ENCODE results near the gene APOBEC3B.
A peak's percentile ranks its signal among the peaks of the same experiment; 100 is the strongest.
"Not testable (repeated sequence)": the region's sequence is repeated elsewhere in the genome, so short reads cannot be mapped to it uniquely, and the experiment has no call there.

Gene APOBEC3B

GRCh38 chr22:38967451-38968450, 14.4 kb upstream of the APOBEC3B start:
- no peak for DNase-seq

DNA sequence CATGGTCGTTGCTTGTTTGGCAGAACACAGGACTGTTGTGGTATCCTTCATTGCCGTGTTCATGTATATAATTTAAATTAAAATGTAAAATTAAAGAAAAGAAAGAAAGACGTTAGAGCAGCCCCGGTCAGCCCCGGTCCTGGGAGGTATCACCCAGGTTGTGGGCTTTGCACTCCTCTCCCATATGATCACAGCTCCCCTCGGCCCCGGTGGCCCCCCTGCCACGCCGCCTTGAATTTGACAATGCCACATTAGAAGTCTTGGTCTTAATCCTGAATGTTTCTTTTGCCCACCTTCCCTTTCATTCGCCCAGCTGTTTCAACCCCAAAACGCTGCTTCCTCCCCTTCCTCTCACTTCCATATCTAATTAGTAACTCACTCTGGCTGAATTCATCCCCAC, 13.3 kb upstream of the APOBEC3B start:
- DNase-seq: no peak

DNA sequence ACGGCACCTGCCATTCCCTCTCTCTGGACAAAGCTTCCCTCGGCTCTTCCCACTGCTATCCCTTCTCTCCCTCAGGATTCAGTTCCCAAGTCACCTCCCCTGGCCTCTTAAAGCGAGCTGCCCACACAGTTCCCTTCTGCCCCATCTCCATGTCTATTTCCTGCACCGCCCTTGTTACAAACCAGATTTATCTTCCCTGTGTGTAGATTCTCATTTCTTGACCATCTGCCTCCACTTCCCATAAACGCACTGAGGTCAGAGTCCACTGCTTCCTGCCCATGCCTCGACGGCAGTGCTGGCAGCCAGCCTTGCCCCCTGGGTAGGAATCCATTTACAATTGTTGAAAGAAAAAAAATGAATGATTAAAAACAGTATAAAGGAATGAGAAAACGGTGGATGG, 11.6 kb upstream of the APOBEC3B start:
- DNase-seq: no peak

DNA sequence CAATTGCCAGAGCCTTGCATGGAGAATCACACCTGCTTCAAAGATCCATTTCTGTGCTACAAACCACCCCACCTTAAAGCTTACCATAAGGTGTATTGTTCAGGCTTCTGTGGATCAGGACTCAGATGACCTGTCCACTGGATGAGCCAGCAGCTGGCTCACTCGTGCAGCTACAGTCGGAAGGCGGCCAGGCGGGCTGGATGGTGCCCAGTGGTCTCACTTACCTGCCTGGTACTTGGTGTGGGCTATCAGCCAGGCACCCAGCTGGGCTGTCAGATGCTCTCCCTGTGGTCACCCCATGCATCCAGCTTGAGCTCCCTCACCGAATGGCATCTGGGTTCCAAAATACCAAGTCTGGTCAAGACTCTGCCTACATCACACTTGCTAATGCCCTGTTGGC, 10.9 kb upstream of the APOBEC3B start:
- no peak for DNase-seq

DNA sequence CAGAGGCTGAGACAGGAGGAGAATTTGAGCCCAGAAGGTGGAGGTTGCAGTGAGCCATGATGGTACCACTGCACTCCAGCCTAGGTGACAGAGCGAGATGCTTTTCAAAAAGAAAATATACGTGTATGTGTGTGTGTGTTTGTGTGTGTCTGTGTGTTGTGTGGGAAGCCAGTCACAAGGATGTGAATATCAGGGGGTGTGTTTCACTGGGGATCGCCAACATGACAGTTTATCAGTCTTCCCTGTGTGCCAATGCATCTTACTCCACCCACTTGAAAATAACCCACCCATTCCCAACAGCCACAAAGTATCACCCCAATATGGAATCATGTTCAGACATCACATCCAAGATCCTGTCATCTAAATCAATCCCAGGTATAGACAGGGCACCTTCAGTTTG, 10.4 kb upstream of the APOBEC3B start:
- DNase-seq: no peak

DNA sequence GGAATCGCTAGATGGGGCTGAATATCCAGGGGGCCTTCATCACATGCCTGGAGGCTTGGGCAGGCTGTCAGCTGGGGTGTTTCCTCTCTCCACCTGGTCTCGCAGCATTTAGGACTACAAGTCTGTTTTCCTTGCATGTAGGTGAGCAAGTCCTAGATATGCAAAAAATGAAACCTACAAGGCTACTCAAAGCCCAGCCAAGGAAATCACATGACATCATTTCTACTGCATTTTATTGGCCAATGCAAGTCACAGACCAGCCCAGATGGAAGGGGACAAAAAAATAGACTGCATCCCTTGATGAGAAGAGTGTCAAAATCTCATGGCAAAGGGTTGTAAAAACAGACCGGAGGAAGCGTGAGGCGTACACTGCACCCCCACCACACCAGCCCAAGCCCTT, 9.6 kb upstream of the APOBEC3B start:
- DNase-seq: no peak

- DNase-seq: peak; percentile 60
These were observed 8.6 kb upstream of the APOBEC3B start for GRCh38 chr22:38973289-38974169.

DNA sequence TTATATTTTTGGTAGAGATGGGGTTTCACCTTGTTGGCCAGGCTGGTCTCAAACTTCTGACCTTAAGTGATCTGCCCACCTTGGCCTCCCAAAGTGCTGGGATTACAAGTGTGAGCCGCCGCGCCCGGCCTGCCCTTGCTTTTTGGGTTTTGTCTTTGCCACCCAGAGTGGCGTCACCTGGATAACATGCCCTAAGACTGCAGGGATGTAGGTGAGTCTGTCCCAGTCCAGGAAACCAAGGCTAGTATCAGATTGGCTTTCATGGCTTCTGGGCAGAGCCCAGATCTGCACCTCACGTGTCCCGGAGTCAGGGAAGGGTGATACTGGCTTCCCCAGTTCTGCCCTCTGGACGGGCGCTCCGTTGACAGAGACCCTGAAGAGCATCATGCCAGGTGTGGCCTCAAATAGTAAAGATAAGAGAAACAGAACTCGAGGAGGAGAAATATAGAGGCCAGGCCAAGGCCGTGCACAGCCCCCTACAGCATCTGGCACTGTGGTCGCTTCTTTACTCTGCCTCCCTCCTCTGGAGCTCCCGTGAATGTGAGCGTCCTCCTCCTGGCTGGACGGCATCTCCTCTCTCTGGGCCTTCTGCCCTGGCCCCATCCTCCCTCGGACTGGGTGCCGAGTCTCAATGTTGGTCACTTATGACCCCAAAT, 7.8 kb upstream of the APOBEC3B start:
- DNase-seq: no peak

DNA sequence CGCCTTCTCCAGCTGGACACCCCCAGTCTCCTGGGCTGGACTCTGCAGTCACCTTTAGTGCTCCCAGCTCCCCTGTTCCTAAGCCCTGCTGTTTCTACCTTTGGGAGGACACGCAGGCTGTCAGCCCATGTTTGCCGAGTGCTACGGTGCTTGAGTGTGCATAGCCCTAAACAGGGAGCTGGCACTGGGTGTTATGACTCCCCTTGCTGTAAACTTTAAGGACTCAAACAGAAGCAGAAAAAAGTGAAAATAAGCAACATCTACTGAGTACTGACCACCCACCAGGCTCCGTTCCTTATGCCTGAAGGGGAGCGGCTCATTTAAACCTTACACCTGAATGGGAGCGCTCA, 7.3 kb upstream of the APOBEC3B start:
- no peak for DNase-seq

DNA sequence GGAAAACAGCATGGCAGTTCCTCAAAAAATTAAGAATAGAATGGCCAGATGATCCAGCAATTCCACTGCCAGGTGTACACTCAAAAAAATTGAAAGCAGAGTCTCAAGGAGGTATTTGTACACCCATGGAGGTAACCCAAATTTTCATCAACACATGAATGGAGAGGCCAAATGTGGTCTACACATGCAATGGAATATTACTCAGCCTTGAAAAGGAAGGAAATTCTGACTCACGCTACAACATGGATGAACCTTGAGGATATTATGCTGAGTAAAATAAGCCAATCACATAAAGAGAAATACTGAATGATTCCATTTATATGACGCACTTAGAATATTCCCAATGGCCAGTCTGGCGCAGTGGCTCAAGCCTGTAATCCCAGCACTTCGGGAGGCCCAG, 4.9 kb upstream of the APOBEC3B start:
- DNase-seq: not testable (repeated sequence)

DNA sequence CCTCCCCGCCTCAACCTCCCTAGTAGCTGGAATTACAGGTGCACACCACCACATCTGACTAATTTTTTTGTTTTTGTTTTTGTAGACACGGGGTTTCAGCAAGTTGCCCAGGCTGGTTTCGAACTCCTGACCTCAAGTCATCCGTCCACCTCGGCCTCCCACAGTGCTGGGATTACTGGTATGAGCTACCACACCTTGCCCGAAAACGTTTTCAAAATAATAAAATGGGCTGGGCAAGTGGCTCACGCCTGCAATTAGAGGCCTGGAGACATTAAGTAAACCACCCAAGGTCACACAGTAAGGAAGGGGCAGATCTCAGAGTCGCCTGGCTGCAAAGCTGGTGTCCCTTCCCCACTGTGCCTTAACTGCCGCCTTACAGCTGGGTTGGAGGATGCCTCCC, 1.6 kb upstream of the APOBEC3B start:
- not testable (repeated sequence) for DNase-seq

- peak; percentile 22 for DNase-seq
These were observed 849 bp upstream of the APOBEC3B start for GRCh38 chr22:38981005-38981991.

- DNase-seq: no peak
These were observed 2.1 kb downstream of the APOBEC3B start for GRCh38 chr22:38984224-38984623.

GRCh38 chr22:38984784-38985757, 2.9 kb downstream of the APOBEC3B start:
- DNase-seq: peak; percentile 73

- DNase-seq: no peak
These were observed 4.5 kb downstream of the APOBEC3B start for GRCh38 chr22:38986629-38987028.

- DNase-seq: no peak
These were observed 5.2 kb downstream of the APOBEC3B start for GRCh38 chr22:38987171-38987895.

GRCh38 chr22:38989466-38989865, 7.3 kb downstream of the APOBEC3B start:
- DNase-seq: peak; percentile 39

DNA sequence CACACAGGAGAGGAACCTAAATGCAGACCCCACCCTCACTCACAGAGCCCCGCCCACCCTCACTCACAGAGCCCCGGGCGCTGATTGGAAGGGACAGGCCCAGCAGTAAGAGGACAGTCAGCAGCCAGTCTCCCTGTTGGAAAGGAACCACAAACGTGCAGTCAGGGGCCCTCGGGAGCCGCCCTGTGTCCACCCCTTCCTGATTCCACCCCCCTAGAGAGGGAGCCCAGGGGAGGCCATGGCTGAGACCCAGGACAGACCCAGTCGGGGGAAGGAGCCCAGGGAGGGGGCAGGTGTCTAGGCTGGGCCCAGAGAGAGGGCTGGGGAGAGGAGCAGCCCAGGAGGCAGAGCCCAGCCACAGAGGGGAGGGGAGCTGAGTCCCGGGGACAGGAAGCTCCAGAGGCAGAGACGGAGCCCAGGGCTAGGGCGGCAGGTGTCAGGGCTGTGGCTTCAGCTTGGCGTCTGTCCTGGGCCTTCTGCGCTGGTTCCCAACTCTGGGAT, 10.8 kb downstream of the APOBEC3B start:
- DNase-seq: not testable (repeated sequence)

DNA sequence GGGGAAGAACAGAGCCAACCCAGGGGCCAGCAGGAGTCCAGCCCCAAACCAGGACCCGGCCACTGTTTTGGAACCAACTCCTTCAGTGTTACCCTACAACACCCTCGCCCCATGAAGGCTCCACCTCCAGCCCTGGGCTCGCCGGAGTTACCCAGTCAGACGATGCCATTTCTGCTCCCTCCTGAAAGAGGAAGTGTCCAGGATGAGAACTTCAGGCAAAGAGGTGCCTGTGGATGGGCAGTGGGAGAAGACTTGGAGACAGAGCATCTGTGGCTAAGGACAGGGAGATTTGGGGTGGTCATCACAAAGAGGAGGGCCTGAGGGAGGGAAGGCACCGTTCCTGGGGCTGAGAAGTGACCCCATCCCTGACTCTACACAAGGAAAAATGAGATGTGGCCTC, 14.0 kb downstream of the APOBEC3B start:
- no peak for DNase-seq

DNA sequence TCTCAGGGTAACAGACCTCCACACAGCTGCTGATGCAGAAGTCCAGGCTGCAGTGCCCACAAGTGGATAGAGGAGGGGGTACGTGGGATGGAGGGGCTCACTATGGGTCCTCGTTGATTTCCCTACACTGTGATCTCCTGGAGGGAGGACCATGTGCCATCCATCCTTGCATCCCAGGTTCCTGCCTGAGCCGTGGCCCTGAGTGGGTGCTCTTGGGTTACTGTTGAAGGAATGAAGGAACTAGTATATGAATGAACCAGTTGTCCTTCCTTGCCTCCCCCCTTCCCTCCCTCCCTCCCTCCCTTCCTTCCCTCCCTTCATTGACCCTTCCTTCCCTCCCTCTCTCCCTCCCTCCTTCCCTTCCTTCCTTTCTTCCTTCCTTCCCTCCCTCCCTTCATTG, 15.4 kb downstream of the APOBEC3B start:
- DNase-seq: no peak
